Activated CD4-positive, alpha-beta memory T cell treated with anti-CD3 and anti-CD28 coated beads, Interleukin-2, amount 10 ng/mL, durations not matched to agents 7 days and 5 days (primary cell): ENCODE measurements around the gene ITGA11. TPM values are rescaled to one million over a fixed set of nuclear protein-coding genes. Genes with fewer than 3 reads are reported as not detected.

Experiments used
- CTCF ChIA-PET: fragments of 350-600 bp; sonication (Branson Sonifier 250); formaldehyde crosslinking; loops from one replicate; lab custom pipeline; 2021; ENCODE audit warnings: antibody characterized with exemption, inconsistent platforms; lab: Charles Lee
- POLR2A ChIA-PET: fragments of 350-600 bp; sonication (Branson Sonifier 250); formaldehyde crosslinking; loops from one replicate; lab custom pipeline; 2021; ENCODE audit warnings: antibody characterized with exemption; lab: Charles Lee
- DNase-seq: peaks from one replicate; pipeline ENCODE4 v3.0.0-alpha.2; 2020
- H3K27ac Mint-ChIP-seq: one replicate; pipeline ENCODE4 v1.8.0; 2021; ENCODE audit warnings: mild to moderate bottlenecking, mixed read lengths
- H3K27me3 Mint-ChIP-seq: one replicate; pipeline ENCODE4 v1.8.0; 2021; ENCODE audit warnings: mixed read lengths
- H3K36me3 Mint-ChIP-seq: one replicate; pipeline ENCODE4 v1.8.0; 2021; ENCODE audit warnings: low read depth, mixed read lengths
- H3K4me1 Mint-ChIP-seq: one replicate; pipeline ENCODE4 v1.8.0; 2021; ENCODE audit warnings: mixed read lengths
- H3K4me3 Mint-ChIP-seq: one replicate; pipeline ENCODE4 v1.8.0; 2021; ENCODE audit warnings: mild to moderate bottlenecking, mixed read lengths
- H3K9me3 Mint-ChIP-seq: one replicate; pipeline ENCODE4 v1.8.0; 2021; ENCODE audit warnings: mixed read lengths
- total RNA-seq, 2 experiments: library from RNA; stranded (reverse); gene quantifications; one replicate each; pipeline ENCODE4 v1.2.3, GENCODE V29; 2021

The ITGA11 gene
- total RNA-seq, 2 experiments from 2014 or later = 0.20 to 0.73 TPM

DNA sequence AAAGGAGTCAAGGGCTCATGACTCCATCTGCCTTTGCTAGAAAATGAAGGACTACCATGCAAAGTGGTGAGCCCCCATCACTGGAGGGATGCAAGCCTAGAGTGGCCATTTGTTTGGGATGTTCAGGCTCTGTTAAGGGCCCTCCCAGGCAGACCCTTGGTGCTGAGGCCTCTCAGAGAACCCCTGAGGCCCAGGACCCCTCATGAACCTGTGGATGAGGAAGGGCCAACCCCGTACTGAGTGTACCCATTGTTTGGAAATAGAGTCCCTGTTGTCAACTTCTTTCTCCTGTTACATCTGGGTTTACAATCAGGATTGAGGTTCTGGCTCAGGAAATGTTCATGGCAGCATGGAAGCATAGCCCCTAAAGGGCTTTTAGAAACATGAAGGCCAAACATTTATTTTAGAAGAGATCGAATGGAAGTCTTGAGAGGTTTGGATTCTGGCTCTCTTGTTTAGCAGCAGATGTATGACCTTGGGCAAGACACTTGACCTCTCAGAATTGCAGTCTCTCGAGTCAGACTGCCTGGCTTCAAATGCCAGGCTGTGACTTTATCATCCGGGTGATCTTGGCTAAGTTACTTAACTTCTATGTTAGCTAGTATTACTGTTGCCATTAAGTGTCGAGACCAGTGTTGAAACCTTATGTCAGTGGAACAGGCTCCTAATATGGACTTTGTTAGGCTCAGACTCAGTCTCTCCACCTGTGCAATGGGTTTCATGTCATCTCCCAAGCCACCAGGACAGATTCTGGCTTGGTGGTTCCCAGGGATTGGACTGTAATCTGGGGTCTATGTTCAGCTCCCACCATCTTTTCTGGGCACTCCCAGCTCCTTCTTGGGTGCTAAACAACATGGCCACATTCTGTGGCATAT, 12.4 kb downstream of the ITGA11 start:
- CTCF ChIA-PET = no interaction called here
- POLR2A ChIA-PET = no interaction called here

DNA sequence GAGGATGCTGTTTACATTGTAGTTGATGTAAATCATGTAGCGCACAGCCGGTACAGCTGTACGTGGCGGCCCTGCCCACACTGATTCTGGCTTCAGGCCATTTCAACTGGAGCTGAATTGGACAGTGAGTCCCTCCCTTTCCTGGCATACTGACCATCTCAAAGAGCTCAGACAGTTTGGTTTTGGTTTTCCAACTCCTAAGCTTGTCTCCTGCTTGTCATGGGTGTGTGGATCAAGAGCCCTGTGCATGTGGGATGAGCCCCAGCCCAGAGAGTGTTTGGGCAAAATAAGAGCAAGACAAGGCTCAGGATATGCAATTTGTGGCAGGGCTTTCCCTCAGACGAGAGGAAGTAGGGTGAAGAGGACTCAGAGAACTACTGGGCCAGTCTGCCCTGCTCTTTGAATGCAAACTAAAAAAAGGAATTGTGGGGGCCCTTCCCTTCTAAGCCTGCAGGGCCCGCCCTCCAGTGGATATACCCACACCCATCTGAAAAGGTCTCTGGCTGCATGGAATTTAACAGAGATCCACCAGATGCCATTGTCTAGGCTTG, 13.3 kb downstream of the ITGA11 start:
- Mint-ChIP-seq H3K27me3 (no peaks in the 10 kb centered on the region), H3K36me3 (no peaks in the 10 kb centered on the region), H3K4me3 (no peak overlapping the region), H3K4me1 (no peaks in the 10 kb centered on the region), H3K9me3 (no peaks in the 10 kb centered on the region), H3K27ac (no peak overlapping the region)
- CTCF ChIA-PET = no interaction called here
- POLR2A ChIA-PET = no interaction called here
- DNase-seq = no peak

More for the DNA sequence above, 12.4 kb downstream of the ITGA11 start:
- H3K9me3 Mint-ChIP-seq = no peaks in the 10 kb centered on the region
- no peaks in the 10 kb centered on the region for H3K36me3 Mint-ChIP-seq
- H3K4me1 Mint-ChIP-seq = no peaks in the 10 kb centered on the region
- H3K27me3 Mint-ChIP-seq = no peaks in the 10 kb centered on the region
- no peak for DNase-seq
- no peak overlapping the region for H3K27ac Mint-ChIP-seq
- no peak overlapping the region for H3K4me3 Mint-ChIP-seq

DNA sequence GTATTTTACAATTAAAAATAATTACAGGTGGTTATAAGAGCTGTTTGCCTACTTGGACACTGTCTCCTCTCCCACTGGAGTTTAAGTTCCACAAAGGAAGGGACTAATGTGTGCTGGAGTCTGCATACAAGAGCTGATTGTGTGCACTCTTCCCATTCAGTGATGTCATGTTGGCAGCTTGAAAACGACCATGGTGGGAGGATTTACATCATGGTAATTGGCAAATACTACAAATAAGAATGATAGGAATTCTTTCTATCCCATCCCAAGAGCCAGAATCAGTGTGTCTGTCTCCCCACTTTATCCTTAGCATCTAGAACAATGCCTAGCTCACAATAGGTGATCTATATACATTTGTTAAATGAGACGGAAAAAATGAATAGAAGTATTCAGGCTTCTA, 14.1 kb downstream of the ITGA11 start:
- Mint-ChIP-seq H3K9me3 (no peaks in the 10 kb centered on the region), H3K4me1 (no peaks in the 10 kb centered on the region), H3K27me3 (no peaks in the 10 kb centered on the region), H3K36me3 (no peaks in the 10 kb centered on the region), H3K4me3 (no peak overlapping the region), H3K27ac (no peak overlapping the region)
- no peak for DNase-seq
- ChIA-PET CTCF (no interaction called here), POLR2A (no interaction called here)

DNA sequence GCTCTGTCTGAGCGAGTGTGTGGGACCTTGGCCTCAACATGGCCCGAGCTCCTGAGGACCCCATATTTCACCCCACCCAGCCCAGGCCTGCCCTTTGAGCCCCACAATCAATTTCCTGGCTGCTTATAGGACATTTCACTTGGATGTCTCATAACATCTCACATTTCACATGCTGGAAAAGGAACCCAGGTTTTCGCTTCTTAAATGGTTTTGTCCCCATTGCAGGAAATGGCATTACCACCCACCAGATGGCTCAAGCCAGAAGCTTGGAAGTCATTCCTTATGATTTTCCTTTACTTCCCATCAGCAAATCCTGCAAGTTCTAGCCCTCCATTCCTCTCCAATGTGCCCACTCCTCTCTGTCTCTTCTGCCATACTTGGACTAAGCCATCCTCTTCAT, 14.9 kb downstream of the ITGA11 start:
- CTCF ChIA-PET = no interaction called here
- Mint-ChIP-seq H3K4me3 (no peak overlapping the region), H3K4me1 (no peaks in the 10 kb centered on the region), H3K9me3 (no peaks in the 10 kb centered on the region), H3K27ac (no peak overlapping the region), H3K36me3 (no peaks in the 10 kb centered on the region), H3K27me3 (no peaks in the 10 kb centered on the region)
- POLR2A ChIA-PET = no interaction called here
- DNase-seq = no peak

DNA sequence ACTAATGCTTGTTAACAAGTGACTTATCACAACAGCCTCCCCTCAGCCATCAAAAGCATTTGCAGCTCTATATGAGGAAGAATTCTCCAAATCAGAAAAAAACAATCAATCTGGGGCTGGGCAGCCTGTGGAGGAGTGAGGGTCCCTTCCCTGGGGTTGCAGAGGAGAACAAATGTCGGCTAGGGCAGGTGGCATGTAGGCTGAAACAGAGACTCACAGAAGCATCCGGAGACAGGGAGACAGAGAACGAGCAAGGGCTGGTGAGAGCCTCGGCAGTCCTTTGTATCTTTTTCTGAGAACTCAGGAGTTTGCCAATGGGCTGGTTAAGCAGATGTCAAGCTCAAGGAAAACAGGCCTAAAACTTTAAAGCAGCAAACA, 15.8 kb downstream of the ITGA11 start:
- no peaks in the 10 kb centered on the region for H3K4me1 Mint-ChIP-seq
- ChIA-PET POLR2A (no interaction called here), CTCF (no interaction called here)
- no peak overlapping the region for H3K27ac Mint-ChIP-seq
- H3K27me3 Mint-ChIP-seq = no peaks in the 10 kb centered on the region
- H3K36me3 Mint-ChIP-seq = no peaks in the 10 kb centered on the region
- DNase-seq = no peak
- no peaks in the 10 kb centered on the region for H3K9me3 Mint-ChIP-seq
- no peak overlapping the region for H3K4me3 Mint-ChIP-seq

DNA sequence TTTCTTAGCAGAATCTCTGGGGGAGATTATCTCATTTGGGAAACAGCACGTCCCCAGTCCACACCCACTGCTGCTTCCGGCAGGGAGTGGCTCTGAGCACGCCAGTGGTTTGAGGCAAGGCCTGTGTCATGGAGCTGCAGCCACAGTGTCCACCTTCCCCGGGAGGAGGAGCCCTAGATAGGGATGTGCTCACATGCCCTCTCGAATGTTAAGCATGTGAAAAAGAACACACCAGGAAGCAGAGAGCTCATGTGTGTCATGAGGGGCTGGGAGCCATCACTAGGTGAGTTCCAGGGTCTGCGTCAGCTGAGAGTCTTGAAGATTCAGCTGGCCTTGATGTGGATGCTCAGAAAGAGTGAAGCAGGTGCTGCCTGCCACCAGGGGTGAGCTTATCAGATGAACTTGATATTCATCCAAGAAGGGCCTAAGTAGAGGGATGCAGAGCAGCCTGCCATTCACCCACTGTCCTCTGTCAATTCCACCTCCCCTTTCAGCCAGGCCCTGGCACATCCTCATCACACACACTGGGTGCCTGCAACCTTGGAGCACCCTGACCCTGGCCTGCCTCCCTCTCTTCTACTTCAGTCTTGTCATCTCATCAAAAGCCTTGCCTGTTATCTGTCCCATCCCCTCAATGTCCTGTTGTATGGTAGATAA, 16.3 kb downstream of the ITGA11 start:
- Mint-ChIP-seq H3K27me3 (no peaks in the 10 kb centered on the region), H3K27ac (no peak overlapping the region), H3K9me3 (no peaks in the 10 kb centered on the region), H3K4me3 (no peak overlapping the region), H3K36me3 (no peaks in the 10 kb centered on the region), H3K4me1 (no peaks in the 10 kb centered on the region)
- POLR2A ChIA-PET = no interaction called here
- DNase-seq = no peak
- CTCF ChIA-PET = no interaction called here

DNA sequence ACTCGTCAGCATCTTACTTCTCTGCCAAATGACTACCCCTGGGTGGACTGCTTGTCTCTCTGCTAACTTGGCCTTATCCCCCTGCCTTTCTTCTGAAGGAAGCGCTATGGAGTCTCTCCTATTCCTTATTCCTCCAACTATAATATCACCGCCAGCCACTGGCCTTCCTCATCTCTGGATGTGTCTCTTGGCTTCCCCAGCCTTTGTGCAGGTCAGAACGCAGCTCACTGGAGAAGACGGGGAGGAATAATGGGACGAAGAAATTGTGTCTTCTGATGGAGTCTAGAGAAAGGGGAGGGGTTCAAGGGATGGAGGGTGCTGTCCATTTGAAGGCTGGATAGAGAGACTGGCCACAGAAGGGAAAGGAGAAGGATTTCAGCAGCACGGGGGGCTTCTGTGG, 16.9 kb downstream of the ITGA11 start:
- CTCF ChIA-PET = no interaction called here
- Mint-ChIP-seq H3K27me3 (no peaks in the 10 kb centered on the region), H3K4me1 (no peaks in the 10 kb centered on the region), H3K9me3 (no peaks in the 10 kb centered on the region), H3K4me3 (no peak overlapping the region), H3K36me3 (no peaks in the 10 kb centered on the region), H3K27ac (no peak overlapping the region)
- DNase-seq = no peak
- POLR2A ChIA-PET = no interaction called here

DNA sequence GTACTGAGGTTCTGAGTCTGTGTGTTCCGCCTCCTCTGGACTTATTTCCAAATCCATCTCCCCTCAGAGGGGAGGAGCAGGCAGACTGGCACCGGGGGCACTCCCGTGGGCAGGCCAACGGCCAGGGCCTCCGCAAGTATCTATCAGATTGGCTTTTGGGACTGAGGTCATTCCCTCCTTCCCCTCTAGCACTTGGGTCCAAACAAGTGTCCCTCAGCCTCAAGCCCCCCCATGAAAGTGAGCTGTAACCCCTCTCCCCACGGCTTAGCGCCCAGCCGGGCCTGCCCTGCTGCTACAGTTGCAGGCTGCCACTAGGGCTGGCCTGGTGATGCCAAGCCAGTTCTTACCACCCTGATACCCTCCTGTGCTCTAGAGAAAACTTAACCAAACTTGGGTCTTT, 17.4 kb downstream of the ITGA11 start:
- ChIA-PET CTCF (no interaction called here), POLR2A (no interaction called here)
- no peak overlapping the region for H3K4me3 Mint-ChIP-seq
- DNase-seq = no peak
- H3K27me3 Mint-ChIP-seq = no peaks in the 10 kb centered on the region
- H3K9me3 Mint-ChIP-seq = no peaks in the 10 kb centered on the region
- no peak overlapping the region for H3K27ac Mint-ChIP-seq
- no peaks in the 10 kb centered on the region for H3K36me3 Mint-ChIP-seq
- no peaks in the 10 kb centered on the region for H3K4me1 Mint-ChIP-seq

DNA sequence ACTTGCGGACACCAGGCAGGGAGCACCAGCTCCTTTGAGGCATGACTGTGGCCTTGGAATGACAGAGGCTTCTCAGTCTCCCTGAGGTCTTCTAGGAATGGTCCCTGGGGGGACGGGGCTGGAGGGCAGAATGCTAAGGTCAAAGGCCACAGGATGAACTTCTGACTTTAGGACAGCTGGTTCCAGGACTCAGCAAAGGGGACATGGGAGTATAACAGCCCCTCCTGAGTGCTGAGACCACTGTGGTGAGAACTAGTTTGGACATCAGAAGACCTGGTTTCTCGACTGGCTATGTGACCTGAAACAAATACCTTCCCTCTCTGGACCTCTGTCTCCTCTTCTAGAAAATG, 17.8 kb downstream of the ITGA11 start:
- ChIA-PET POLR2A (no interaction called here), CTCF (no interaction called here)
- no peaks in the 10 kb centered on the region for H3K9me3 Mint-ChIP-seq
- no peak overlapping the region for H3K4me3 Mint-ChIP-seq
- no peaks in the 10 kb centered on the region for H3K27me3 Mint-ChIP-seq
- no peak overlapping the region for H3K27ac Mint-ChIP-seq
- H3K36me3 Mint-ChIP-seq = no peaks in the 10 kb centered on the region
- H3K4me1 Mint-ChIP-seq = no peaks in the 10 kb centered on the region
- no peak for DNase-seq

DNA sequence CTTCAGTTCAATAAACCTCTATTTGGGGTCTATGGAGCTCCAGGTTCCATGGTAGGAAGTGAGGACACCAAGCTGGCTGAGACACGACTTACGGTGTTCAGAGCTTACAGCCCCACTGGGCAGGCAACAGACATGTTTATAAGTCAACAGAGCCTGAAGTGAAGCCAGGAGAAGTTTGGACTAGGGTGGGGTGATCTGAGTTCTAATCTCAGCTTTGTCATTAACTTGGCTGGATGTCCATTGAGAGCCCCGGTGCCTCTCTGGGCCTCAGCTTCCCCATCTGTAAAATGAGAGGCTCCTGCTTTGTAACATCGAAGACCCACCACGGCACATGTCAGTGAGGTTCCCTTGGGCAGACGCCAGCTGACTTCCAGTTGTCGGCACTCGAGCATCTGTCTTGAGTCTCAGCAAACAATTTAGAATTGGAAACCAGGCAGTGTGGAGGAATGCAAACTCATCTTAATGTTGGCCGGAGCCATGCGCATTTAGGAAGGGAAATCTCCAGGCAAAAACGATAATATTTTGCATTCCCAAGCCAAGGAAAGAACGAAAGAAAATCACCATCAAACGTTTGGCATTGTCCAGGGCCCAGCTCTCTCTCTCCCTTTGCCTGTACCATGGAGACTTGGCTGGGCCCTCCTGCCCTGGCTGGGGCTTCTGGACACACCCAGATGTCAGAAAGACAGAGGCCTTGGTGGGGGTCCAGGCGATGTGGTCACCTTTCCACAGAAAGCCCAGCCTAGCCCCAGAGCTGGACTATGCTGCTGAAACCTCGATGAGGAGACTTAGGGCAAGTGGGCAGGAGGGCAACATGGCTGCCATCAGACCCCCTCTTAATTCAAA, 18.4 kb downstream of the ITGA11 start:
- Mint-ChIP-seq H3K4me1 (no peaks in the 10 kb centered on the region), H3K27ac (no peak overlapping the region), H3K9me3 (no peaks in the 10 kb centered on the region), H3K27me3 (no peaks in the 10 kb centered on the region), H3K36me3 (no peaks in the 10 kb centered on the region), H3K4me3 (no peak overlapping the region)
- no peak for DNase-seq
- CTCF ChIA-PET = no interaction called here
- POLR2A ChIA-PET = no interaction called here

DNA sequence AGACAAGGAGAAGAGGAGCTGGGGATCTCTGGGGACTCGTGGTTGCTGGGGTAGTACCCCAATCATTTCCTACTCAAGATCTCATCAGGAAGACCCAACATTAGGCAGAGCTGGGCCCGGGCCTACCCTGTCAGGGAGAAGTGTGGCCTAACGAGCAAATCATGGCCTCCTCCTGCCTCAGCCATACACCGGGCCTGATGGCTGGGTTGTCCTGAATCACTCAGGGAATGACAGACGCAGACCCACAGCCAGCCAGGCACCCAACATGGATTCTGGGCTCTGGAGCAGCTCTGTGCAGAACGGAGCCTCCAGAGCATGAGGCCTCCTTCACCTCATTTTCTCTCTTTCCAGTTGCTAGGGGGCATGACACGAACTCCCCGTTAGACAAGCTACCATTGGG, 19.7 kb downstream of the ITGA11 start:
- POLR2A ChIA-PET = no interaction called here
- no peak overlapping the region for H3K27ac Mint-ChIP-seq
- H3K9me3 Mint-ChIP-seq = no peaks in the 10 kb centered on the region
- H3K36me3 Mint-ChIP-seq = no peaks in the 10 kb centered on the region
- peaks cover 5% of the 10 kb centered on the region for H3K27me3 Mint-ChIP-seq
- H3K4me1 Mint-ChIP-seq = peaks cover 2% of the 10 kb centered on the region
- no peak overlapping the region for H3K4me3 Mint-ChIP-seq
- no peak for DNase-seq
- CTCF ChIA-PET = interaction anchor here (0.9 kb wide), 1 partner anchor 106 kb away, joined by 3 read pairs; no protein-coding TSS in a partner anchor

DNA sequence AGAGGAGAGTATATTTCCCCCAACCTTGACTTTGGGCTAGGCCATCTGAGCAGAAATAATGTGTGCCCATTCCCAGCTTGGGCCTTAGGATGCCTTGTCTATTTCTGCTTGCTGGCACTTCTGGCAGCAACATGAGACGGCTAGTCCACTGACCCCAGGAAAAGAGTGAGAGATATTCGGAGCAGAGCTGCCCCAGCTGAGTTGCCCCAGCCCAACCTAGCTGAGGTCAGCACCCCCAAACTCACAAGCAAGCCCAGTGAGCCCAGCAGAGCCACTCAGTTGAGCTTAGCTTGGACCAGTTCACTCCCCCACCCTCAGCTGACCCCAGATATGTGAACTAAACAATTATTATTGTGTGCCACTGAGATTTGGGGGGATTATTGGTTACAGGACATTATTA, 20.2 kb downstream of the ITGA11 start:
- no peak overlapping the region for H3K27ac Mint-ChIP-seq
- H3K4me1 Mint-ChIP-seq = peaks cover 2% of the 10 kb centered on the region
- ChIA-PET POLR2A (no interaction called here), CTCF (interaction anchor here (0.9 kb wide), 1 partner anchor 106 kb away, joined by 3 read pairs; no protein-coding TSS in a partner anchor)
- no peaks in the 10 kb centered on the region for H3K9me3 Mint-ChIP-seq
- H3K4me3 Mint-ChIP-seq = no peak overlapping the region
- H3K27me3 Mint-ChIP-seq = peaks cover 5% of the 10 kb centered on the region
- H3K36me3 Mint-ChIP-seq = no peaks in the 10 kb centered on the region
- no peak for DNase-seq

DNA sequence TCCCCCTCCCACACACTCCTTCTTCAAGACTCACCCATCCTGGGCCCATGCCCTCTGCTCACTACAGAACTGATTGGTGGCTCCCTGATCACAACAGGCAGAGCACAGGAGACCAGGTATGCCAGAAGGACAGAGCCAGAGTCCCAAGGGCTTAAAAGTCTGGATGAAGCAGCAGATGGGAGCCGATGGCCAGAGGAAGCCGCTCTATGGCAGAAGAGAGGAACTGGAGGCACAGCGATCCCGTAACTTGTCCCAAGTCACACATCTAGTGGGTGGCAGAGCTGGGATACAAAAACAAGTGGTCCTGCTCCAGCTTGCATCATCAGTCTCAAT, 20.7 kb downstream of the ITGA11 start:
- Mint-ChIP-seq H3K4me1 (peaks cover 2% of the 10 kb centered on the region), H3K9me3 (no peaks in the 10 kb centered on the region), H3K27ac (no peak overlapping the region), H3K36me3 (no peaks in the 10 kb centered on the region), H3K27me3 (peaks cover 5% of the 10 kb centered on the region), H3K4me3 (no peak overlapping the region)
- ChIA-PET POLR2A (no interaction called here), CTCF (interaction anchor here (0.9 kb wide), 1 partner anchor 105 kb away, joined by 3 read pairs; no protein-coding TSS in a partner anchor)
- DNase-seq = no peak
